IMR-90 (cell line): ENCODE measurements around the gene FBXL20. TPM values are rescaled to one million over a fixed set of nuclear protein-coding genes. Genes with fewer than 3 reads are reported as not detected.

Experiments
- ATAC-seq: fragments of 200-7000 bp; cut with Tn5 transposase; 2 replicates; pipeline ENCODE4 v1.9.1; 2020; ENCODE audit warnings: low read depth, mild to moderate bottlenecking, moderate library complexity
- BruUV-seq: library from RNA; stranded (reverse); fragments of 400-500 nt; replicated peaks from 2 replicates; lab custom pipeline; 2021; lab: Mats Ljungman, UMichigan
- CTCF ChIA-PET: fragments of 300-600 bp; formaldehyde crosslinking; extraction: SDS; loops from one replicate; lab custom pipeline; 2021; ENCODE audit warnings: antibody characterized with exemption; lab: Yijun Ruan, JAX
- POLR2A ChIA-PET: fragments of 300-600 bp; sonication (Branson Sonifier 250); formaldehyde crosslinking; loops from one replicate; lab custom pipeline; 2022; ENCODE audit warnings: antibody characterized with exemption; ENCODE audit not compliant: unreplicated experiment; lab: Charles Lee
- DNase-seq: peaks from one replicate; pipeline ENCODE4 v3.0.0; 2013
- H2AFZ ChIP-seq: replicated peaks from 2 replicates; pipeline ENCODE3; 2013; ENCODE audit warnings: low read length, mild to moderate bottlenecking; ENCODE audit not compliant: poor library complexity
- H2AK5ac ChIP-seq: 2 replicates; pipeline ENCODE4 v1.6.1; 2013; ENCODE audit warnings: low read depth, low read length, inconsistent platforms
- H2AK9ac ChIP-seq: replicated peaks from 2 replicates; pipeline ENCODE3; 2013; ENCODE audit warnings: mild to moderate bottlenecking, low read depth, low read length, moderate library complexity; ENCODE audit not compliant: poor library complexity
- H2BK120ac ChIP-seq: 2 replicates; pipeline ENCODE4 v1.6.1; 2013; ENCODE audit warnings: low read depth, low read length, inconsistent platforms
- H2BK15ac ChIP-seq: 3 replicates; pipeline ENCODE4 v1.6.1; 2013; ENCODE audit warnings: low read depth, low read length, inconsistent platforms
- H2BK20ac ChIP-seq: 2 replicates; pipeline ENCODE4 v1.6.1; 2013; ENCODE audit warnings: low read depth, mild to moderate bottlenecking, inconsistent platforms, low read length, moderate library complexity
- H2BK5ac ChIP-seq: 2 replicates; pipeline ENCODE4 v1.6.1; 2013; ENCODE audit warnings: mild to moderate bottlenecking, low read depth, low read length, inconsistent platforms; ENCODE audit not compliant: poor library complexity, severe bottlenecking
- H3K14ac ChIP-seq: replicated peaks from 2 replicates; pipeline ENCODE4 v1.6.1; 2013; ENCODE audit warnings: low read depth, low read length, inconsistent platforms
- H3K18ac ChIP-seq: 2 replicates; pipeline ENCODE4 v1.6.1; 2013; ENCODE audit warnings: low read depth, low read length, control low read depth
- H3K23ac ChIP-seq: 2 replicates; pipeline ENCODE4 v1.6.1; 2013; ENCODE audit warnings: low read depth, low read length, inconsistent platforms
- H3K27ac ChIP-seq: 2 replicates; pipeline ENCODE4 v1.5.1; 2013; ENCODE audit warnings: mild to moderate bottlenecking, control low read depth, low read length; ENCODE audit not compliant: insufficient read depth
- H3K27me3 ChIP-seq: 2 replicates; pipeline ENCODE4 v1.6.1; 2013; ENCODE audit warnings: low read length; ENCODE audit not compliant: control insufficient read depth, insufficient read depth
- H3K36me3 ChIP-seq: 2 replicates; pipeline ENCODE4 v1.6.1; 2013; ENCODE audit warnings: low read length, mixed read lengths; ENCODE audit not compliant: control insufficient read depth, insufficient read depth
- H3K4ac ChIP-seq: 2 replicates; pipeline ENCODE4 v1.6.1; 2013; ENCODE audit warnings: low read depth, low read length, inconsistent platforms
- H3K4me1 ChIP-seq: 2 replicates; pipeline ENCODE4 v1.6.1; 2013; ENCODE audit warnings: low read length, mixed read lengths; ENCODE audit not compliant: control insufficient read depth, insufficient read depth
- H3K4me2 ChIP-seq: 2 replicates; pipeline ENCODE4 v1.6.1; 2013; ENCODE audit warnings: low read depth, mild to moderate bottlenecking, control low read depth, low read length, moderate library complexity
- H3K4me3 ChIP-seq: 2 replicates; pipeline ENCODE4 v1.5.1; 2013; ENCODE audit warnings: low read depth, mild to moderate bottlenecking, control low read depth, low read length, moderate library complexity; ENCODE audit not compliant: insufficient read depth
- H3K56ac ChIP-seq: 2 replicates; pipeline ENCODE4 v1.6.1; 2013; ENCODE audit warnings: low read length, inconsistent platforms; ENCODE audit not compliant: insufficient read depth; ENCODE audit errors: extremely low read depth
- H3K79me1 ChIP-seq, 2 experiments: 2 replicates each; pipeline ENCODE4 v1.6.1; 2013; ENCODE audit warnings: low read length in 2 of 2, inconsistent platforms in 1 of 2, low read depth in 1 of 2
- H3K9ac ChIP-seq: 2 replicates; pipeline ENCODE4 v1.6.1; 2013; ENCODE audit warnings: low read depth, low read length, control low read depth
- H3K9me1 ChIP-seq: 2 replicates; pipeline ENCODE4 v1.6.1; 2013; ENCODE audit warnings: low read length, inconsistent platforms; ENCODE audit not compliant: insufficient read depth
- H3K9me3 ChIP-seq: 2 replicates; pipeline ENCODE4 v1.6.1; 2013; ENCODE audit warnings: low read length; ENCODE audit not compliant: control insufficient read depth, insufficient read depth
- H4K20me1 ChIP-seq: 2 replicates; pipeline ENCODE4 v1.6.1; 2013; ENCODE audit warnings: low read length, inconsistent platforms; ENCODE audit not compliant: insufficient read depth
- H4K5ac ChIP-seq: 2 replicates; pipeline ENCODE4 v1.6.1; 2013; ENCODE audit warnings: mild to moderate bottlenecking, low read depth, low read length, control low read depth
- H4K8ac ChIP-seq, 2 experiments: 2 replicates each; pipeline ENCODE4 v1.6.1; 2013; ENCODE audit warnings: low read depth in 2 of 2, low read length in 2 of 2, control low read depth in 1 of 2, inconsistent platforms in 1 of 2
- H4K91ac ChIP-seq: 2 replicates; pipeline ENCODE4 v1.6.1; 2013; ENCODE audit warnings: low read depth, low read length, inconsistent platforms; ENCODE audit not compliant: insufficient read depth
- BHLHE40 ChIP-seq: fragments of 150-350 bp; IDR thresholded peaks from 2 replicates; pipeline ENCODE4 v1.6.1; 2016; ENCODE audit warnings: mild to moderate bottlenecking, low read depth, low read length
- CEBPB ChIP-seq: IDR thresholded peaks from 2 replicates; pipeline ENCODE4 v1.6.1; 2012; ENCODE audit warnings: low read depth, low read length, improper control_type of control experiment
- CHD1 ChIP-seq: IDR thresholded peaks from 2 replicates; pipeline ENCODE4 v1.6.1; 2012; ENCODE audit warnings: low read depth, low read length, improper control_type of control experiment
- MAFK ChIP-seq: IDR thresholded peaks from 2 replicates; pipeline ENCODE4 v1.6.1; 2012; ENCODE audit warnings: low read depth, low read length, improper control_type of control experiment
- MAZ ChIP-seq: IDR thresholded peaks from 2 replicates; pipeline ENCODE4 v1.6.1; 2012; ENCODE audit warnings: low read depth, mild to moderate bottlenecking, low read length, improper control_type of control experiment, moderate library complexity, borderline replicate concordance
- MXI1 ChIP-seq: IDR thresholded peaks from 2 replicates; pipeline ENCODE4 v1.6.1; 2012; ENCODE audit warnings: low read depth, mild to moderate bottlenecking, low read length, moderate library complexity, borderline replicate concordance
- NFE2L2 ChIP-seq: fragments of 150-350 bp; IDR thresholded peaks from 2 replicates; pipeline ENCODE4 v1.6.1; 2016; ENCODE audit warnings: low read depth, mild to moderate bottlenecking, low read length
- POLR2A ChIP-seq: IDR thresholded peaks from 2 replicates; pipeline ENCODE4 v1.6.1; 2012; ENCODE audit warnings: mild to moderate bottlenecking, low read depth, low read length
- RAD21 ChIP-seq: IDR thresholded peaks from 2 replicates; pipeline ENCODE4 v1.6.1; 2012; ENCODE audit warnings: low read length, improper control_type of control experiment
- SMC3 ChIP-seq: fragments of 150-350 bp; IDR thresholded peaks from 2 replicates; pipeline ENCODE4 v1.6.1; 2016; ENCODE audit warnings: low read depth, mild to moderate bottlenecking, antibody characterized with exemption, low read length, moderate library complexity
- WGBS, 2 experiments: methylation state at CpG; one replicate each; pipeline versions ENCODE4 v1.1.5 to v1.1.7; 2013; ENCODE audit warnings: missing lambda C conversion rate in 2 of 2; ENCODE audit not compliant: insufficient read length in 1 of 2; ENCODE audit errors: extremely low coverage in 2 of 2; 5-methylcytosine and 5-hydroxymethylcytosine counted together
- dilution Hi-C: fragments of 300-500 bp; cut with HindIII; formaldehyde crosslinking; loops from one replicate; pipeline ENCODE4 v1.14.3; 2018; ENCODE audit warnings: low sequenced_read_pairs; ENCODE audit not compliant: unreplicated experiment
- in situ Hi-C: fragments of 300-500 bp; cut with MboI; formaldehyde crosslinking; loops from 3 replicates; pipeline ENCODE4 v1.14.3; 2019; ENCODE audit warnings: low sequenced_read_pairs, inconsistent platforms, mixed read lengths
- intact Hi-C: fragments of 100-400 bp; cut with micrococcal nuclease; formaldehyde crosslinking; loops from 2 replicates; pipeline ENCODE4 v1.10.0; 2022
- polyA plus RNA-seq, 3 experiments: library from polyadenylated mRNA; depleted of rRNA; stranded (reverse); fragments of >200 nt; gene quantifications; 2 replicates each; pipeline ENCODE4 v1.2.3, GENCODE V29; 2012; ENCODE audit warnings: low replicate concordance in 1 of 3
- total RNA-seq: library from RNA; depleted of rRNA; stranded (reverse); fragments of >200 nt; gene quantifications from 2 replicates; pipeline ENCODE4 v1.2.3, GENCODE V29; 2012
- TF ChIP-seq, protein P1 (sequence below): fragments of 150-350 bp; IDR thresholded peaks from 2 replicates; pipeline ENCODE4 v1.6.1; 2016; ENCODE audit warnings: low read depth, mild to moderate bottlenecking, low read length, moderate library complexity, borderline replicate concordance

The FBXL20 gene
- total and polyA plus RNA-seq, 2 of the 4 experiments (the other 2 are of a cell fraction) = 4.1 to 13.8 TPM

- ATAC-seq = no peak
Observed at GRCh38 chr17:39447561-39447960, 46.1 kb upstream of the FBXL20 start.

More at GRCh38 chr17:39447561-39447960, 46.1 kb upstream of the FBXL20 start:
- no peak for DNase-seq
- in situ Hi-C loops (no loop called here), intact Hi-C loops (no loop called here), dilution Hi-C loops (no loop called here)
- no peak overlapping the region for H3K27ac ChIP-seq
- 60 to 67% methylated on average over 1 of the region's 5 CpGs for WGBS, 2 experiments
- no peak overlapping the region for H4K91ac ChIP-seq
- peaks cover 19 to 46% of the 10 kb centered on the region in 2 experiments for H3K79me1 ChIP-seq
- no peak overlapping the region for H3K4me3 ChIP-seq
- H2AK5ac ChIP-seq = no peak overlapping the region
- H2BK5ac ChIP-seq = no peak overlapping the region
- H3K4ac ChIP-seq = no peak overlapping the region
- no peak overlapping the region for H2AFZ ChIP-seq
- H3K9ac ChIP-seq = no peak overlapping the region
- no peak overlapping the region for H4K5ac ChIP-seq
- ChIA-PET CTCF (no interaction called here), POLR2A (no interaction called here)
- H3K4me2 ChIP-seq = no peak overlapping the region
- no peak overlapping the region for H3K14ac ChIP-seq
- no peak overlapping the region for H2BK15ac ChIP-seq
- no peak overlapping the region for H4K8ac ChIP-seq
- no peaks in the 10 kb centered on the region for H3K9me3 ChIP-seq
- no peak overlapping the region for H3K23ac ChIP-seq
- H3K56ac ChIP-seq = no peak overlapping the region
- peaks cover 26% of the 10 kb centered on the region for H3K36me3 ChIP-seq
- H3K9me1 ChIP-seq = peaks cover 3% of the 10 kb centered on the region; the same call in 1 of the 2 replicates
- H3K27me3 ChIP-seq = no peaks in the 10 kb centered on the region
- no peak overlapping the region for H2AK9ac ChIP-seq
- H3K4me1 ChIP-seq = peaks cover 3% of the 10 kb centered on the region; the same call in 1 of the 2 replicates
- BruUV-seq = no TSS peak
- H3K18ac ChIP-seq = no peak overlapping the region
- TF ChIP-seq RAD21 = no peak
- no peak for TF ChIP-seq MAZ
- no peak for TF ChIP-seq MXI1
- TF ChIP-seq MAFK = no peak
- TF ChIP-seq POLR2A = no peak
- TF ChIP-seq CEBPB = no peak
- TF ChIP-seq, protein P1, sequence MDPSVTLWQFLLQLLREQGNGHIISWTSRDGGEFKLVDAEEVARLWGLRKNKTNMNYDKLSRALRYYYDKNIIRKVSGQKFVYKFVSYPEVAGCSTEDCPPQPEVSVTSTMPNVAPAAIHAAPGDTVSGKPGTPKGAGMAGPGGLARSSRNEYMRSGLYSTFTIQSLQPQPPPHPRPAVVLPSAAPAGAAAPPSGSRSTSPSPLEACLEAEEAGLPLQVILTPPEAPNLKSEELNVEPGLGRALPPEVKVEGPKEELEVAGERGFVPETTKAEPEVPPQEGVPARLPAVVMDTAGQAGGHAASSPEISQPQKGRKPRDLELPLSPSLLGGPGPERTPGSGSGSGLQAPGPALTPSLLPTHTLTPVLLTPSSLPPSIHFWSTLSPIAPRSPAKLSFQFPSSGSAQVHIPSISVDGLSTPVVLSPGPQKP = no peak
- TF ChIP-seq BHLHE40 = no peak
- TF ChIP-seq SMC3 = no peak
- no peak for TF ChIP-seq NFE2L2
- TF ChIP-seq CHD1 = no peak
- H2BK120ac ChIP-seq = no peak overlapping the region
- no peak overlapping the region for H2BK20ac ChIP-seq
- peaks cover 4% of the 10 kb centered on the region; the same call in 1 of the 2 replicates for H4K20me1 ChIP-seq
